Transverse colon (tissue), 4 donors: ENCODE data around the gene SLC35A3. TPM values are rescaled to one million over a fixed set of nuclear protein-coding genes. Genes with fewer than 3 reads are reported as not detected.
A peak's percentile ranks its signal among the peaks of the same experiment; 100 is the strongest.

Experiments
- DNase-seq: peaks from one replicate; pipeline ENCODE4 v3.0.0-alpha.2; 2019
- H3K27ac ChIP-seq, 4 donors: fragments of 200-600 bp; sonication (generic); 2 replicates each; pipeline ENCODE4 v1.5.1; 2016 to 2018; ENCODE audit warnings: inconsistent platforms in 4 of 4
- H3K27me3 ChIP-seq: fragments of 200-600 bp; sonication (generic); 2 replicates; pipeline ENCODE4 v1.5.1; 2017; ENCODE audit warnings: inconsistent platforms
- H3K36me3 ChIP-seq, 4 donors: fragments of 200-600 bp; sonication (generic); 2 replicates each; pipeline ENCODE4 v1.5.1; 2017 to 2019; ENCODE audit warnings: inconsistent platforms in 4 of 4
- H3K4me1 ChIP-seq, 4 donors: fragments of 200-600 bp; sonication (generic); 2 replicates each; pipeline ENCODE4 v1.5.1; 2017 to 2020; ENCODE audit warnings: inconsistent platforms in 4 of 4
- H3K4me3 ChIP-seq, 4 donors: fragments of 200-600 bp; sonication (generic); 1 replicate in 1 of 4; 2 replicates in 3 of 4; pipeline versions ENCODE4 v1.5.1 to v1.6.1; 2017 to 2019; ENCODE audit warnings: inconsistent platforms in 4 of 4
- H3K9me3 ChIP-seq, 2 donors: fragments of 200-600 bp; sonication (generic); 2 replicates each; pipeline ENCODE4 v1.5.1; 2017 to 2019; ENCODE audit warnings: inconsistent platforms in 2 of 2
- EP300 ChIP-seq: sonication (generic); formaldehyde crosslinking; IDR thresholded peaks from one replicate; pipeline ENCODE4 v1.6.1; 2017; ENCODE audit warnings: antibody characterized with exemption, low read depth
- POLR2A ChIP-seq: fragments of 450-650 bp; IDR thresholded peaks from one replicate; pipeline ENCODE4 v1.6.1; 2016; ENCODE audit warnings: antibody characterized with exemption, mild to moderate bottlenecking, moderate library complexity
- POLR2AphosphoS5 ChIP-seq, 3 donors: sonication (generic); formaldehyde crosslinking; IDR thresholded peaks; one replicate each; pipeline ENCODE4 v1.6.1; 2016; ENCODE audit warnings: antibody characterized with exemption in 3 of 3
- WGBS, 2 donors: methylation state at CpG; one replicate each; pipeline ENCODE4 v1.1.5; 2018; ENCODE audit warnings: low coverage in 1 of 2; 5-methylcytosine and 5-hydroxymethylcytosine counted together
- in situ Hi-C, 4 donors: fragments of 200-750 bp; cut with MboI; loops; one replicate each; pipeline versions ENCODE4 v1.15.0 to v1.15.1; 2017; ENCODE audit warnings: low sequenced_read_pairs in 3 of 4, low pct_ligation_motif_present in 1 of 4, low pct_unique_long_range_greater_than_20kb in 1 of 4
- intact Hi-C: fragments of 100-400 bp; cut with DNase I; formaldehyde crosslinking; loops from one replicate; pipeline ENCODE4 v1.15.1; 2023; ENCODE audit warnings: low total_unique reads
- total RNA-seq, 4 donors: library from RNA; depleted of rRNA; stranded (reverse); fragments of >200 nt; gene quantifications; one replicate each; pipeline ENCODE4 v1.1.0, GENCODE V29; 2016
- TF ChIP-seq, protein P1 (sequence below), 5 experiments: fragments of 200-600 bp in 3 of 5; fragments of 450-650 bp in 2 of 5; sonication (generic) in 3 of 5; IDR thresholded peaks; 1 replicate in 2 of 5; 2 replicates in 3 of 5; pipeline ENCODE4 v1.5.1; 2016 to 2017; ENCODE audit warnings: antibody characterized with exemption in 5 of 5, inconsistent platforms in 3 of 5, mild to moderate bottlenecking in 2 of 5, moderate library complexity in 1 of 5

Gene SLC35A3
- total RNA-seq, 4 donors from 2014 or later: 74.4 to 151 (median 111) TPM

DNA sequence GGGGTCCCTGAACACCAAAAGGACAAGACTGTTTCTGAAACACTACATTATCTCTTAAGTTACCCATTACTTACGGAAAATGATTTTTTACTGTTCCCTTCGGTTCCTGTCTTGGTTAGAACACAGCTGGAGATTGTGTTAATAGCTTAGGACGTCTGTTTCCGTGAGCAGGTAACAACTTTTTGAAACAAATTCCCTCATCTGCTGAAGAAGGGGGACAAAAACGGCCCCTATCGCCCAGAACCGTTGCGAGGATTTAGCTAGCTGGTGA is 67.8 kb downstream of the SLC35A3 start:
- intact Hi-C loops (loop anchor here (10.0 kb wide), 1 partner anchor 317 kb away; the partner anchor contains the start of gene CDC14A), in situ Hi-C loops (no loop called here)
- Histone ChIP-seq H3K4me1 (peaks cover 10 to 51% (median 22%) of the 10 kb centered on the region in 4 donors), H3K27me3 (no peaks in the 10 kb centered on the region), H3K9me3 (no peaks in the 10 kb centered on the region), H3K27ac (peak overlapping the region; percentile 97 to 100 (median 98)), H3K4me3 (peak overlapping the region; percentile 71 to 93 (median 84)), H3K36me3 (no peaks in the 10 kb centered on the region)
- TF ChIP-seq POLR2AphosphoS5 (IDR thresholded peaks at IDR 0.05) (no peak), POLR2A (no peak)
- TF ChIP-seq, protein P1, sequence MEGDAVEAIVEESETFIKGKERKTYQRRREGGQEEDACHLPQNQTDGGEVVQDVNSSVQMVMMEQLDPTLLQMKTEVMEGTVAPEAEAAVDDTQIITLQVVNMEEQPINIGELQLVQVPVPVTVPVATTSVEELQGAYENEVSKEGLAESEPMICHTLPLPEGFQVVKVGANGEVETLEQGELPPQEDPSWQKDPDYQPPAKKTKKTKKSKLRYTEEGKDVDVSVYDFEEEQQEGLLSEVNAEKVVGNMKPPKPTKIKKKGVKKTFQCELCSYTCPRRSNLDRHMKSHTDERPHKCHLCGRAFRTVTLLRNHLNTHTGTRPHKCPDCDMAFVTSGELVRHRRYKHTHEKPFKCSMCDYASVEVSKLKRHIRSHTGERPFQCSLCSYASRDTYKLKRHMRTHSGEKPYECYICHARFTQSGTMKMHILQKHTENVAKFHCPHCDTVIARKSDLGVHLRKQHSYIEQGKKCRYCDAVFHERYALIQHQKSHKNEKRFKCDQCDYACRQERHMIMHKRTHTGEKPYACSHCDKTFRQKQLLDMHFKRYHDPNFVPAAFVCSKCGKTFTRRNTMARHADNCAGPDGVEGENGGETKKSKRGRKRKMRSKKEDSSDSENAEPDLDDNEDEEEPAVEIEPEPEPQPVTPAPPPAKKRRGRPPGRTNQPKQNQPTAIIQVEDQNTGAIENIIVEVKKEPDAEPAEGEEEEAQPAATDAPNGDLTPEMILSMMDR (IDR thresholded peaks at IDR 0.05): no peak
- WGBS, 2 donors: 0% methylated on average over 4 to 8 of the region's 8 CpGs
- no peak for DNase-seq

DNA sequence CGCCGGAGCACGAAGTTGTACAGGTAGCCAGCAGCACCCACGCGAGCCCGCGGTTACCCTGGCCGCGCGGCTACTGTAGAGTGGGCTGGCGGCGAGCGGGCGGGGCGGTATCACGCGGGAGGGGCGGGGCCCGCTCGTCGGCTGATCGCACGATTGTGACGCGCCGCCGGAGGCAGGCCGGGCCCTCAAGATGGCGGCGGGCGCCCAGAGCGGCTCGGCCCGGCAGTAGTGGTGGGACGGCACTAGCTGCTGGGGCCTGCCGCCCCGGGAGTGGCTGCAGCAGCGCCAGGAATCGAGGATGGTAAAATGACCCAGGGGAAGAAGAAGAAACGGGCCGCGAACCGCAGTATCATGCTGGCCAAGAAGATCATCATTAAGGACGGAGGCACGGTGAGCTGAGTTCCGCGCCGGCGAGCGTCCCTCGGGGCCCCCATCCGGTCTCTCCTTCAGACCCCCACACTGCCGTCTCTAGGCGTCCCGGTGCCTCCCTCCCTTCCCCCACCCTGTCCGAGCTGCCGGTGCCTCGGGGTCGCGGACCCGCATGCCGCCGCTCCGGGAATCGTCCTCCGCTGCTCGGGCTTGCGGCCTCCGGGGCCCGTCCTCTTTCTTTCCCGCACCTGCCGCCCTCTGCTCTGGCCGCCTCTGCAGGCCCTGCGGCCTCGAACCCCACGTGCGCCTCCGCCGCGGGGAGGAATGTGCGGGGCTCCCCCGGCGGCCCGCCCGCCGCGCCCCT is 68.3 kb downstream of the SLC35A3 start:
- H3K4me1 ChIP-seq: peaks cover 10 to 54% (median 22%) of the 10 kb centered on the region in 4 donors
- peak overlapping the region; percentile 71 to 93 (median 84) for H3K4me3 ChIP-seq
- no peaks in the 10 kb centered on the region for H3K27me3 ChIP-seq
- peak overlapping the region; percentile 97 to 100 (median 98) for H3K27ac ChIP-seq
- in situ Hi-C loops (no loop called here), intact Hi-C loops (loop anchor here (10.0 kb wide), 1 partner anchor 317 kb away; the partner anchor contains the start of gene CDC14A)
- H3K9me3 ChIP-seq: no peaks in the 10 kb centered on the region
- H3K36me3 ChIP-seq: no peaks in the 10 kb centered on the region
- DNase-seq: peak; percentile 92
- TF ChIP-seq POLR2AphosphoS5 (IDR thresholded peaks at IDR 0.05): peak; percentile 94 to 97 (median 96)
- TF ChIP-seq, protein P1 (IDR thresholded peaks at IDR 0.05): no peak
- peak; percentile 95 for TF ChIP-seq POLR2A
- no peak for TF ChIP-seq EP300
- WGBS, 2 donors: 1% methylated on average over 71 of the region's 87 CpGs; no CpG with 5 or more reads in 1 of the 2 donors

DNA sequence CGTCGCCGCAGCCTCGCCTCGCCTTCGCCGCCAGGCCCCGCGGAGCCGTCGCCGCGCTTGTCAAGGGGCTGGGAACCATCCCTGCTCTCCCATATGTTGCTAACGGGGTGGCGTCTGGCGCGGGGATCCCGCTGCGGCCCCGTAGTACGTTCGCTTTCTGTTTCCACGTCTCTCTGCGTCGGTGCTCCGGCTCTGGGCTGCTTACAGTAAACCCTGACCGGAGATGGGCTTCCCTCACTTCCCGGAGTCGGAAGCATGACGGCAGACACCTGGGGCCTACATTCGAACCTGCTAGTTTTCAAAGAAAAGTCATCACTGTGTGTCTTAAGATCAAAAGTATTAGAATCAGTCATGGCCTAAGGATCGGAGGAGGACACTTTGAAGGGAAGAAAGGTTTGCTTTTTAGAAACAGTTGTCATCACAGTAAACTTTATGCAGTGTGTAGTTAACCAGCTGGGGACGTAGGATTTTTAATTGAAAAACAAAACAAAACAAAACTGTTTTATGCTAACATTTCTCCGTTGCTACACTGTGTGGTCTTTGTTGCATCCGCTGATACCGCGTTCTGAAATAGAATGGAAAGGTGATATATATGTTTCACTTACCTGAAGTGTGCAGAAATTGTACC is 69.0 kb downstream of the SLC35A3 start:
- WGBS, 2 donors: 0 to 2% methylated on average over 10 to 24 of the region's 37 CpGs
- Histone ChIP-seq H3K27me3 (no peaks in the 10 kb centered on the region), H3K4me3 (peak overlapping the region; percentile 71 to 93 (median 84)), H3K27ac (peak overlapping the region; percentile 97 to 100 (median 98)), H3K4me1 (peaks cover 10 to 58% (median 22%) of the 10 kb centered on the region in 4 donors), H3K9me3 (no peaks in the 10 kb centered on the region), H3K36me3 (no peaks in the 10 kb centered on the region)
- intact Hi-C loops: loop anchor here (10.0 kb wide), 1 partner anchor 316 kb away; the partner anchor contains the start of gene CDC14A
- DNase-seq: peak; percentile 79
- peak in 2 of 3 donors; percentile 58 to 80 for TF ChIP-seq POLR2AphosphoS5 (IDR thresholded peaks at IDR 0.05)
- peak; percentile 45 for TF ChIP-seq POLR2A
- TF ChIP-seq, protein P1 (IDR thresholded peaks at IDR 0.05): no peak
- TF ChIP-seq EP300: no peak
- in situ Hi-C loops: no loop called here

DNA sequence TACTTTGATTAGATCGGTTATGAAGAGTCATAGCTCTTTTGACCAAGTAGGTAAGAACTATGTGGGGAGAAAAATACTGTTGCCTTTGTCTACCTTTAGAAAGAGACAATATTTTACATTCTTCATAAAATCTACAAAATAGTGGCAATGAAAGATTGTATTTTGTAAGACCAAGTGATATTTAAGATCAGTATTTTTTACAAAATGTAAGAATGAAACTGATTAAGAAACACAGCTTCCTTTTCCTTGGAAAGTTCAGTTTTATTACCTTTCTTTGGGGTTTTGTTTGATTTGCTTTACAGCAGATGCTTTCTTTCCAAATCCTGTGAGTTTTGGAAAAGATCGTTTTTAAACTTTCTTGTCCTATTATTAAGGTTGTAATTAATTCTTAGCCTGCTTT is 69.8 kb downstream of the SLC35A3 start:
- no peaks in the 10 kb centered on the region for H3K36me3 ChIP-seq
- 3 to 10% methylated on average over 2 of the region's 2 CpGs for WGBS, 2 donors
- in situ Hi-C loops (no loop called here), intact Hi-C loops (loop anchor here (10.0 kb wide), 1 partner anchor 315 kb away; the partner anchor contains the start of gene CDC14A)
- H3K9me3 ChIP-seq: peaks cover 0 to under 1% of the 10 kb centered on the region in 2 donors
- H3K27me3 ChIP-seq: no peaks in the 10 kb centered on the region
- TF ChIP-seq EP300 (no peak), POLR2AphosphoS5 (IDR thresholded peaks at IDR 0.05) (no peak), POLR2A (no peak)
- TF ChIP-seq, protein P1 (IDR thresholded peaks at IDR 0.05): no peak
- DNase-seq: no peak
- peak overlapping the region in 3 of 4 donors; percentile 5 to 89 (median 78) for H3K4me3 ChIP-seq
- peaks cover 10 to 58% (median 22%) of the 10 kb centered on the region in 4 donors for H3K4me1 ChIP-seq
- peak overlapping the region; percentile 97 to 100 (median 98) for H3K27ac ChIP-seq
